Suprapubic skin (tissue), 4 donors: ENCODE data around the gene DSCAM. TPM values are rescaled to one million over a fixed set of nuclear protein-coding genes. Genes with fewer than 3 reads are reported as not detected.

Experiments used
- DNase-seq, 2 donors: peaks; one replicate each; pipeline ENCODE4 v3.0.0-alpha.2; 2019; ENCODE audit warnings: low spot score in 2 of 2
- H3K27ac ChIP-seq: fragments of 200-600 bp; sonication (generic); one replicate; pipeline ENCODE4 v1.5.1; 2019
- H3K27me3 ChIP-seq: fragments of 200-600 bp; sonication (generic); one replicate; pipeline ENCODE4 v1.5.1; 2019
- H3K36me3 ChIP-seq: fragments of 200-600 bp; sonication (generic); one replicate; pipeline ENCODE4 v1.5.1; 2019
- H3K4me1 ChIP-seq: fragments of 200-600 bp; sonication (generic); one replicate; pipeline ENCODE4 v1.5.1; 2019
- H3K4me3 ChIP-seq: fragments of 200-600 bp; sonication (generic); one replicate; pipeline ENCODE4 v1.5.1; 2019; ENCODE audit warnings: mild to moderate bottlenecking
- H3K9me3 ChIP-seq: fragments of 200-600 bp; sonication (generic); one replicate; pipeline ENCODE4 v1.5.1; 2019
- CTCF ChIP-seq, 2 donors: fragments of 200-600 bp in 1 of 2; fragments of 450-650 bp in 1 of 2; sonication (generic) in 1 of 2; IDR thresholded peaks; one replicate each; pipeline ENCODE4 v1.5.1; 2016 to 2019; ENCODE audit warnings: antibody characterized with exemption in 2 of 2, mild to moderate bottlenecking in 1 of 2, moderate library complexity in 1 of 2
- EP300 ChIP-seq: sonication (generic); formaldehyde crosslinking; IDR thresholded peaks from one replicate; pipeline ENCODE4 v1.6.1; 2017; ENCODE audit warnings: antibody characterized with exemption
- POLR2A ChIP-seq, 2 donors: fragments of 450-650 bp; IDR thresholded peaks; one replicate each; pipeline ENCODE4 v1.6.1; 2017; ENCODE audit warnings: antibody characterized with exemption in 2 of 2, mild to moderate bottlenecking in 2 of 2, moderate library complexity in 2 of 2
- POLR2AphosphoS5 ChIP-seq, 3 donors: sonication (generic); formaldehyde crosslinking; IDR thresholded peaks; one replicate each; pipeline ENCODE4 v1.6.1; 2017; ENCODE audit warnings: antibody characterized with exemption in 3 of 3
- WGBS: methylation state at CpG from one replicate; pipeline ENCODE4 v1.1.5; 2018; 5-methylcytosine and 5-hydroxymethylcytosine counted together
- total RNA-seq, 4 donors: library from RNA; depleted of rRNA; stranded (reverse); fragments of >200 nt; gene quantifications; one replicate each; pipeline ENCODE4 v1.1.0, GENCODE V29; 2016

DSCAM gene
- total RNA-seq, 4 donors from 2014 or later, result 0.08 TPM; not detected in 3

GRCh38 chr21:40792691-40793456 lies 54.1 kb downstream of the DSCAM start:
- no peaks in the 10 kb centered on the region for H3K36me3 ChIP-seq
- no peak for DNase-seq
- H3K9me3 ChIP-seq, result no peaks in the 10 kb centered on the region
- H3K4me3 ChIP-seq, result no peak overlapping the region
- TF ChIP-seq CTCF (IDR thresholded peaks at IDR 0.05), result no peak
- no peak for TF ChIP-seq EP300
- TF ChIP-seq POLR2AphosphoS5 (IDR thresholded peaks at IDR 0.05), result no peak
- TF ChIP-seq POLR2A (IDR thresholded peaks at IDR 0.05), result no peak
- H3K27ac ChIP-seq, result no peak overlapping the region
- no peaks in the 10 kb centered on the region for H3K27me3 ChIP-seq
- no peaks in the 10 kb centered on the region for H3K4me1 ChIP-seq
- WGBS, result 49% methylated on average over 4 of the region's 4 CpGs

GRCh38 chr21:40788635-40789034 lies 58.3 kb downstream of the DSCAM start:
- no peaks in the 10 kb centered on the region for H3K36me3 ChIP-seq
- H3K9me3 ChIP-seq, result no peaks in the 10 kb centered on the region
- DNase-seq, result no peak
- no peaks in the 10 kb centered on the region for H3K27me3 ChIP-seq
- TF ChIP-seq CTCF (IDR thresholded peaks at IDR 0.05), result no peak
- TF ChIP-seq POLR2AphosphoS5 (IDR thresholded peaks at IDR 0.05), result no peak
- no peak for TF ChIP-seq EP300
- TF ChIP-seq POLR2A (IDR thresholded peaks at IDR 0.05), result no peak
- no peak overlapping the region for H3K4me3 ChIP-seq
- no peaks in the 10 kb centered on the region for H3K4me1 ChIP-seq
- 71% methylated on average over 3 of the region's 3 CpGs for WGBS
- H3K27ac ChIP-seq, result no peak overlapping the region

- no peaks in the 10 kb centered on the region for H3K36me3 ChIP-seq
- 92% methylated on average over 6 of the region's 6 CpGs for WGBS
- H3K4me3 ChIP-seq, result no peak overlapping the region
- TF ChIP-seq POLR2AphosphoS5 (IDR thresholded peaks at IDR 0.05), result no peak
- TF ChIP-seq CTCF (IDR thresholded peaks at IDR 0.05), result no peak
- no peak for TF ChIP-seq EP300
- no peaks in the 10 kb centered on the region for H3K27me3 ChIP-seq
- no peaks in the 10 kb centered on the region for H3K9me3 ChIP-seq
- H3K4me1 ChIP-seq, result no peaks in the 10 kb centered on the region
- no peak overlapping the region for H3K27ac ChIP-seq
- no peak for DNase-seq
Measured at GRCh38 chr21:40783404-40783803, 63.6 kb downstream of the DSCAM start.

GRCh38 chr21:40770435-40771055 lies 76.4 kb downstream of the DSCAM start:
- no peak overlapping the region for H3K27ac ChIP-seq
- no peak for DNase-seq
- no peaks in the 10 kb centered on the region for H3K4me1 ChIP-seq
- H3K27me3 ChIP-seq, result no peaks in the 10 kb centered on the region
- no peaks in the 10 kb centered on the region for H3K36me3 ChIP-seq
- WGBS, result 74% methylated on average over 5 of the region's 5 CpGs
- no peak overlapping the region for H3K4me3 ChIP-seq
- no peaks in the 10 kb centered on the region for H3K9me3 ChIP-seq
- no peak for TF ChIP-seq POLR2A (IDR thresholded peaks at IDR 0.05)
- TF ChIP-seq POLR2AphosphoS5 (IDR thresholded peaks at IDR 0.05), result no peak
- no peak for TF ChIP-seq EP300
- no peak for TF ChIP-seq CTCF (IDR thresholded peaks at IDR 0.05)

GRCh38 chr21:40769231-40769630 lies 77.7 kb downstream of the DSCAM start:
- no peak for TF ChIP-seq EP300
- no peak for TF ChIP-seq POLR2AphosphoS5 (IDR thresholded peaks at IDR 0.05)
- no peak for TF ChIP-seq POLR2A (IDR thresholded peaks at IDR 0.05)
- TF ChIP-seq CTCF (IDR thresholded peaks at IDR 0.05), result no peak
- DNase-seq, result no peak

More at GRCh38 chr21:40769231-40769630, 77.7 kb downstream of the DSCAM start:
- no peaks in the 10 kb centered on the region for H3K9me3 ChIP-seq
- no peaks in the 10 kb centered on the region for H3K36me3 ChIP-seq
- H3K4me1 ChIP-seq, result no peaks in the 10 kb centered on the region
- 94% methylated on average over 1 of the region's 1 CpG for WGBS
- no peaks in the 10 kb centered on the region for H3K27me3 ChIP-seq
- no peak overlapping the region for H3K4me3 ChIP-seq
- no peak overlapping the region for H3K27ac ChIP-seq
